ENCODE results near the gene SCART1. TPM values are rescaled to one million over a fixed set of nuclear protein-coding genes. Genes with fewer than 3 reads are reported as not detected.
"Not testable (repeated sequence)": the region's sequence is repeated elsewhere in the genome, so short reads cannot be mapped to it uniquely, and the experiment has no call there.

Gene SCART1
- total and polyA plus RNA-seq, 9 donors: 0.53 to 1.9 (median 1.4) TPM

GRCh38 chr10:133462512-133463305 is 9.0 kb downstream of the SCART1 start:
- Histone ChIP-seq H3K27me3 (ENCODE audit: control insufficient read depth, insufficient read depth, low read length) (no peaks in the 10 kb centered on the region), H3K27ac (ENCODE audit: low read length) (no peak overlapping the region), H3K4me3 (ENCODE audit: low read length) (no peak overlapping the region), H3K36me3 (ENCODE audit: control insufficient read depth, insufficient read depth, low read length) (no peaks in the 10 kb centered on the region), H3K9me3 (replicated peaks; ENCODE audit: control insufficient read depth, low read depth, low read length) (no peaks in the 10 kb centered on the region), H3K4me1 (ENCODE audit: control insufficient read depth, insufficient read depth, low read length) (no peaks in the 10 kb centered on the region)
- 77% methylated on average over 4 of the region's 10 CpGs for WGBS (ENCODE audit: insufficient coverage)
- DNase-seq: no peak

DNA sequence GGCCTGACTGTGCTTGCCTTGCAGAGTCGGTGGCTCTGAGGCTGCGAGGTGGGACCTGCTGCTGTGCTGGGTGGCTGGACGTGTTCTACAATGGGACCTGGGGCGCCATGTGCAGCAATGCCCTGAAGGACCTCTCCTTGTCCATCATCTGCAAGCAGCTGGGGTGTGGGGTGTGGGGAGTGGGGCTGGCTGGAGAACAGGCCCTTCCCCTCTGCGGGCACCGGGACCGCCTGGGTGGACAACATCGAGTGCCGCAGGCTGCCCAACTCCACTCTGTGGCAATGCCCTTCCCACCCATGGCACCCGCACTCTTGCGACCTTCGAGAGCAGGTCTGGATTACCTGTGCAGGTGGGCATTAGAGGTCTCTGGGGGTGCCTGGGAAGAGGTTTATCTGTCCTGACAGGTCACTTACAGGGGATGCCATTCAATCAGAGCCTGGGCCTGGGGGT is 10.9 kb downstream of the SCART1 start:
- Histone ChIP-seq H3K9me3 (replicated peaks; ENCODE audit: control insufficient read depth, low read depth, low read length) (no peaks in the 10 kb centered on the region), H3K4me3 (ENCODE audit: low read length) (no peak overlapping the region), H3K27ac (ENCODE audit: low read length) (no peak overlapping the region), H3K27me3 (ENCODE audit: control insufficient read depth, insufficient read depth, low read length) (no peaks in the 10 kb centered on the region), H3K4me1 (ENCODE audit: control insufficient read depth, insufficient read depth, low read length) (no peaks in the 10 kb centered on the region), H3K36me3 (ENCODE audit: control insufficient read depth, insufficient read depth, low read length) (no peaks in the 10 kb centered on the region)
- WGBS (ENCODE audit: insufficient coverage): no CpG with 5 or more reads among the region's 12 CpGs
- DNase-seq: no peak

DNA sequence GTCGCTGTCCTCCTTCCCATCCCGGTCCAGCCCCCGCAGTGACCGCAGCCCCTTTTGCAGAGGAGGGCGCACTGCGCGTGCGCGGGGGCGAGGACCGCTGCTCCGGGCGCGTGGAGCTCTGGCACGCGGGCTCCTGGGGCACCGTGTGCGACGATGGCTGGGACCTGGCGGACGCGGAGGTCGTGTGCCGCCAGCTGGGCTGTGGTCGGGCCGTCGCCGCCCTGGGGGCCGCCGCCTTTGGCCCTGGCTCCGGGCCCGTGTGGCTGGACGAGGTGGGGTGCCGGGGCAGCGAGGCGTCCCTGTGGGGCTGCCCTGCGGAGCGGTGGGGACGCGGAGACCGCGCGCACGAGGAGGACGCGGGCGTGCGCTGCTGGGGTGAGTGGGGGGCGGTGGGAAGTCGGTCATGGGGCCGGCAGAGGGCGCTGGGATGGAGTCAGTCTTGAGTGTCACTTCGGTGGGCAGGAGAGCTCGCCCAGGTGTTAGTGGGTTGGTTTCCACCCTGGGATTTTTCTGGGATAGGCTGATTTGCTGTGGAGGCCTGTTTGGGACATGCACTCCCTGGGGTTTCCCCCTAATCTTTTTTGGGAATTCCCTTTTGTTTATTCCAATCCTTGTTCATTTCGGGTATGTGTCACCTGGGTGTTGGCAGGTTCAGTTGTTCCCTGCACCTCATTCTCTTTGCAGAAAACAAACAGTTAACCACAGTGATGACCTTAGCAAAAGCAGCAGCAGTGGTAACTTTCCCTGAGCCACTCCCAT is 11.6 kb downstream of the SCART1 start:
- WGBS (ENCODE audit: insufficient coverage): 9% methylated on average over 51 of the region's 55 CpGs
- Histone ChIP-seq H3K27ac (ENCODE audit: low read length) (no peak overlapping the region), H3K4me1 (ENCODE audit: control insufficient read depth, insufficient read depth, low read length) (no peaks in the 10 kb centered on the region), H3K36me3 (ENCODE audit: control insufficient read depth, insufficient read depth, low read length) (no peaks in the 10 kb centered on the region), H3K4me3 (ENCODE audit: low read length) (no peak overlapping the region), H3K27me3 (ENCODE audit: control insufficient read depth, insufficient read depth, low read length) (no peaks in the 10 kb centered on the region), H3K9me3 (replicated peaks; ENCODE audit: control insufficient read depth, low read depth, low read length) (no peaks in the 10 kb centered on the region)
- no peak for DNase-seq

DNA sequence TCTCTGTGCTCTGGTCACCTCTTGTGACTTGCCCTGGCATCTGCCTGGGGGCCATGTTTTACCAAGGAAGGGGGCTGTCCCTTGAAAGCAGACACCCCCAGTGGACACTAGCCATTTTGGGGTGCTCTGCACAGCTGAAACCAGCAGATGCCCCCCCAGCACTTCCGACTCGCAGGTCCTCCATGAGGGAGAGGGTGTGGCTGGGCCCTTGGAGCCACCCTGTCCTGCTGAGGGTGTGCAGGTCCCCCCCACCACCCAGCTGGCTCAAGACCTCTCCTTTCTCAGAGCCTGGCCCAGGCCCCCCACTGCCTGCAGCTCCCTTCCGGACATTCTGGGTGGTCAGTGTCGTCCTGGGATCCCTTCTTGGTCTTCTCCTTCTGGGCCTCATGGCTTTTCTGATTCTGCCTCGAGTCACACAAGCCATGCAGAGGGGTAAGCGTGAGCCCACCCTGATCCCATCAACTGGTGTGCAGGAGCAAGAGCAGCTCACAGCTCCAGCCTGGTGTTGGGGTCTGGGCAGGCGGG is 12.3 kb downstream of the SCART1 start:
- 74% methylated on average over 6 of the region's 7 CpGs for WGBS (ENCODE audit: insufficient coverage)
- DNase-seq: no peak
- Histone ChIP-seq H3K4me3 (ENCODE audit: low read length) (no peak overlapping the region), H3K27ac (ENCODE audit: low read length) (no peak overlapping the region), H3K27me3 (ENCODE audit: control insufficient read depth, insufficient read depth, low read length) (no peaks in the 10 kb centered on the region), H3K4me1 (ENCODE audit: control insufficient read depth, insufficient read depth, low read length) (no peaks in the 10 kb centered on the region), H3K9me3 (replicated peaks; ENCODE audit: control insufficient read depth, low read depth, low read length) (no peaks in the 10 kb centered on the region), H3K36me3 (ENCODE audit: control insufficient read depth, insufficient read depth, low read length) (no peaks in the 10 kb centered on the region)

DNA sequence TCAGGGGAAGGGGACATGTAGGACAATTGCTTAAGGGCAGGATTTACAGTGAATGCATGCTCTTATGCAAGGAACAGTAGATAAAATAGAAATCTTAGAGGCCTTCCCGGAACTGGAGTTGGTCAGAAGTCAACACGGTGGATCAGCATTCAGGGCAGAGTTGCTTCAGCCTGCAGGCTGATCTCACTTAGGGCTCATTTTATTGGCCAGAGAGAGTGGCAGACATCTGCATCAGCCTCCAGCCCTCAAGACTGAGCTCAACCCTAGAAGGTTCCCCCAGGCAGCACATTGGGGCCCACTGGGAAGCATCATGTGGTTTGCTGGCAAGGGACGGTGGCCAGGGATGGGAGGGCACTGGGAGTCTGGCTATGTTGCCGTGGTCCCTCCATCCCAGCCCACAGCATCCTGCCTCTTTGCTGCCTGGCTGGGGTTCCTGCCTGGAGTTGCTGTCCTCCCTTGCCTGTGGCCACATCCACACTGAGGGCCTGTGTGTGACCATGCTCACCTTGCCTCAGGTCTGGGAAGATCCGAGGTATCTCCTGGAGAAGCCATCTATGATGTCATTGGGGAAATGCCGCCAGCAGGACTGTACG is 13.0 kb downstream of the SCART1 start:
- no peaks in the 10 kb centered on the region for H3K4me1 ChIP-seq (ENCODE audit: control insufficient read depth, insufficient read depth, low read length)
- H3K27me3 ChIP-seq (ENCODE audit: control insufficient read depth, insufficient read depth, low read length): no peaks in the 10 kb centered on the region
- H3K4me3 ChIP-seq (ENCODE audit: low read length): no peak overlapping the region
- H3K9me3 ChIP-seq (replicated peaks; ENCODE audit: control insufficient read depth, low read depth, low read length): no peaks in the 10 kb centered on the region
- no peaks in the 10 kb centered on the region for H3K36me3 ChIP-seq (ENCODE audit: control insufficient read depth, insufficient read depth, low read length)
- H3K27ac ChIP-seq (ENCODE audit: low read length): no peak overlapping the region
- 79% methylated on average over 7 of the region's 7 CpGs for WGBS (ENCODE audit: insufficient coverage)
- no peak for DNase-seq

GRCh38 chr10:133467286-133467911 is 13.7 kb downstream of the SCART1 start:
- H3K9me3 ChIP-seq (replicated peaks; ENCODE audit: control insufficient read depth, low read depth, low read length): no peaks in the 10 kb centered on the region
- H3K4me1 ChIP-seq (ENCODE audit: control insufficient read depth, insufficient read depth, low read length): no peaks in the 10 kb centered on the region
- DNase-seq: no peak
- no peak overlapping the region for H3K27ac ChIP-seq (ENCODE audit: low read length)
- no peak overlapping the region for H3K4me3 ChIP-seq (ENCODE audit: low read length)
- no peaks in the 10 kb centered on the region for H3K36me3 ChIP-seq (ENCODE audit: control insufficient read depth, insufficient read depth, low read length)
- whole genome bisulfite sequencing (ENCODE audit: insufficient coverage): 85% methylated on average over 17 of the region's 17 CpGs
- no peaks in the 10 kb centered on the region for H3K27me3 ChIP-seq (ENCODE audit: control insufficient read depth, insufficient read depth, low read length)

DNA sequence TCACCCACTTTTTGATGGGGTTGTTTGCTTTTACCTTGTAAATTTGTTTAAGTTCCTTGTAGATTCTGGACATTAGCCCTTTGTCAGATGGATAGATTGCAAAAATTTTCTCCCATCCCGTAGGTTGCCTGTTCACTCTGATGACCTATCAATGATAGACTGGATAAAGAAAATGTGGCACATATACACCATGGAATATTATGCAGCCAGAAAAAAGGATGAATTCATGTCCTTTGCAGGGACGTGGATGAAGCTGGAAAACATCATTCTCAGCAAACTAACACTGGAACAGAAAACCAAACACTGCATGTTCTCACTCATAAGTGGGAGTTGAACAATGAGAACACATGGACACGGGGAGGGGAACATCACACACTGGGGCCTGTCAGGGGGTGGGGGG is 15.5 kb downstream of the SCART1 start:
- no CpG with 5 or more reads among the region's 3 CpGs for WGBS (ENCODE audit: insufficient coverage)
- not testable (repeated sequence) for H3K4me1 ChIP-seq (ENCODE audit: control insufficient read depth, insufficient read depth, low read length); H3K9me3 ChIP-seq (replicated peaks; ENCODE audit: control insufficient read depth, low read depth, low read length); H3K4me3 ChIP-seq (ENCODE audit: low read length); H3K36me3 ChIP-seq (ENCODE audit: control insufficient read depth, insufficient read depth, low read length); H3K27ac ChIP-seq (ENCODE audit: low read length); DNase-seq; H3K27me3 ChIP-seq (ENCODE audit: control insufficient read depth, insufficient read depth, low read length)

DNA sequence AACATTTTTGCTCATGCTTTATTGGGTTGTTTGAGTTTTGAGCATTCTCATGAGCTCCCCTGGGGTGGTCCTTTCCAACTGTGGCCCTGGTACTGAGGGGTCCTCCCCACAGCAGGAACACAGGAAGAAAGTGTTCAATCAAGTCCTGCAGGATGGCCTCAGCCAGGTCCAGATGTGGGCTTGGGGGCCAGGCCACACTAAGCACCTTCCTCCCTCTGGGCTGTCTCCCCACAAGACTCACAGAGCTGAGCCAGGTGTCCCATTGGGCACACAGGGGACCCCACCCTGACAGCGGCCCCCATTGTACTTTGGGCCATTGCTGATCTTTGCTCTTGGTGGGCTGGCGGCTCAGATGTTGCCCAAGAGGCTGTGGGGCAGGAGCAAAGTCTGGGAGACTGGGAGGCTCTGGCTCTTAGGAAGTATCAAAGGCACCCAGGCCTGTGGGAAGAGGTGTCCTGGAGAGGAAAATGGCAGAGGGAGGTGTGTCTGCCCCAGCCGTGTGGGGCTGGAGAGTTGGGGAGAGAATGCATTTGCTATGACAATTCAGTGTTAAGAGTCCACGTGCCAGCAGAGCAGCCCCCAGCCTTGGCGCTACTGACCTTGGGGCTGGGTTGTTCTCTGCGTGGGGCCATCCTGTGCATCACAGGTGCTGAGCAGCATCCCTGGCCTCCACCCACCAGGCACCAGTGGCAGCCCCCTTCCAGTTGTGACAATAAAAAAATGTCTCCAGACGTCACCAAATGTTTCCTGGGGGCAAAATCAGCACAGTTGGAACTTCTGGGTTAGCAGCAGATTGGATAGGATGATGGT is 17.8 kb downstream of the SCART1 start:
- Histone ChIP-seq H3K4me1 (ENCODE audit: control insufficient read depth, insufficient read depth, low read length) (no peaks in the 10 kb centered on the region), H3K36me3 (ENCODE audit: control insufficient read depth, insufficient read depth, low read length) (no peaks in the 10 kb centered on the region), H3K27me3 (ENCODE audit: control insufficient read depth, insufficient read depth, low read length) (no peaks in the 10 kb centered on the region), H3K4me3 (ENCODE audit: low read length) (no peak overlapping the region), H3K9me3 (replicated peaks; ENCODE audit: control insufficient read depth, low read depth, low read length) (no peaks in the 10 kb centered on the region), H3K27ac (ENCODE audit: low read length) (no peak overlapping the region)
- 85% methylated on average over 4 of the region's 7 CpGs for WGBS (ENCODE audit: insufficient coverage)
- no peak for DNase-seq

GRCh38 chr10:133473270-133473669 is 19.5 kb downstream of the SCART1 start:
- H3K4me1 ChIP-seq (ENCODE audit: control insufficient read depth, insufficient read depth, low read length): no peaks in the 10 kb centered on the region
- H3K36me3 ChIP-seq (ENCODE audit: control insufficient read depth, insufficient read depth, low read length): no peaks in the 10 kb centered on the region
- H3K4me3 ChIP-seq (ENCODE audit: low read length): no peak overlapping the region
- no peak overlapping the region for H3K27ac ChIP-seq (ENCODE audit: low read length)
- no peaks in the 10 kb centered on the region for H3K27me3 ChIP-seq (ENCODE audit: control insufficient read depth, insufficient read depth, low read length)
- no peak for DNase-seq
- H3K9me3 ChIP-seq (replicated peaks; ENCODE audit: control insufficient read depth, low read depth, low read length): no peaks in the 10 kb centered on the region
- 43% methylated on average over 1 of the region's 4 CpGs for WGBS (ENCODE audit: insufficient coverage)

All from muscle of leg (tissue), 11 donors.